BLaER1 treated with 17β-estradiol and CSF1 and Interleukin-3, amounts not matched to agents 10 nM and 100 nM (cell line): ENCODE measurements around the gene ZBTB7C.

Source experiments
- H3K27ac ChIP-seq, 11 experiments: shearing (Covaris generic); formaldehyde crosslinking; 2 replicates each; pipeline ENCODE4 v1.8.1; 2022
- H3K27me3 ChIP-seq, 11 experiments: shearing (Covaris generic); formaldehyde crosslinking; 2 replicates each; pipeline ENCODE4 v1.8.1; 2022
- H3K36me3 ChIP-seq, 11 experiments: shearing (Covaris generic); formaldehyde crosslinking; 2 replicates each; pipeline ENCODE4 v1.8.1; 2022
- H3K4me1 ChIP-seq, 10 experiments: shearing (Covaris generic); formaldehyde crosslinking; 2 replicates each; pipeline ENCODE4 v1.8.1; 2022
- H3K4me2 ChIP-seq, 11 experiments: shearing (Covaris generic); formaldehyde crosslinking; 2 replicates each; pipeline ENCODE4 v1.8.1; 2022
- H3K4me3 ChIP-seq, 10 experiments: shearing (Covaris generic); formaldehyde crosslinking; 2 replicates each; pipeline ENCODE4 v1.8.1; 2022
- H3K9ac ChIP-seq, 11 experiments: shearing (Covaris generic); formaldehyde crosslinking; 2 replicates each; pipeline ENCODE4 v1.8.1; 2022
- H3K9me3 ChIP-seq, 11 experiments: shearing (Covaris generic); formaldehyde crosslinking; replicated peaks in 1 of 11; 2 replicates each; pipeline ENCODE4 v1.8.1; 2022
- H4K20me1 ChIP-seq, 11 experiments: shearing (Covaris generic); formaldehyde crosslinking; 2 replicates each; pipeline ENCODE4 v1.8.1; 2022
- Cebpa-rat ChIP-seq, 11 experiments: shearing (Covaris generic); IDR thresholded peaks; 2 replicates each; pipeline ENCODE4 v1.8.1; 2022

ZBTB7C gene

GRCh38 chr18:48244530-48244929, 164.7 kb downstream of the ZBTB7C start:
- Histone ChIP-seq H3K4me2 (no peak overlapping the region), H3K27me3 (no peaks in the 10 kb centered on the region), H4K20me1 (no peaks in the 10 kb centered on the region), H3K27ac (no peak overlapping the region), H3K9me3 (peaks cover 13 to 27% (median 17%) of the 10 kb centered on the region in 11 experiments), H3K4me1 (peaks cover 0 to under 1% (median 0%) of the 10 kb centered on the region in 10 experiments; a peak in 2 of 20 replicates), H3K9ac (no peak overlapping the region), H3K36me3 (no peaks in the 10 kb centered on the region), H3K4me3 (no peak overlapping the region)
- no peak for TF ChIP-seq Cebpa-rat (IDR thresholded peaks at IDR 0.05)

GRCh38 chr18:48238636-48239035, 170.5 kb downstream of the ZBTB7C start:
- H3K36me3 ChIP-seq, result no peaks in the 10 kb centered on the region
- peaks cover 17 to 27% (median 22%) of the 10 kb centered on the region in 11 experiments for H3K9me3 ChIP-seq
- no peak for TF ChIP-seq Cebpa-rat (IDR thresholded peaks at IDR 0.05)
- no peak overlapping the region for H3K9ac ChIP-seq
- no peak overlapping the region for H3K27ac ChIP-seq
- no peaks in the 10 kb centered on the region for H4K20me1 ChIP-seq
- no peak overlapping the region for H3K4me3 ChIP-seq
- peak overlapping the region in 6 of 11 experiments; percentile 3 to 39 (median 12); a peak in 11 of 22 replicates for H3K4me2 ChIP-seq
- H3K27me3 ChIP-seq, result no peaks in the 10 kb centered on the region
- peaks cover 0 to 13% (median 6%) of the 10 kb centered on the region in 10 experiments; a peak in 8 of 20 replicates for H3K4me1 ChIP-seq

GRCh38 chr18:48238206-48238605, 171.0 kb downstream of the ZBTB7C start:
- no peaks in the 10 kb centered on the region for H3K27me3 ChIP-seq
- H3K4me1 ChIP-seq, result peaks cover 0 to 13% (median 6%) of the 10 kb centered on the region in 10 experiments; a peak in 8 of 20 replicates
- no peak overlapping the region for H3K4me3 ChIP-seq

GRCh38 chr18:48236822-48237221, 172.4 kb downstream of the ZBTB7C start:
- no peaks in the 10 kb centered on the region for H3K27me3 ChIP-seq
- no peak overlapping the region for H3K4me3 ChIP-seq
- H3K9ac ChIP-seq, result no peak overlapping the region
- no peak overlapping the region for H3K4me2 ChIP-seq
- no peaks in the 10 kb centered on the region for H3K36me3 ChIP-seq
- H3K9me3 ChIP-seq, result peaks cover 17 to 27% (median 22%) of the 10 kb centered on the region in 11 experiments
- no peaks in the 10 kb centered on the region for H4K20me1 ChIP-seq
- H3K27ac ChIP-seq, result no peak overlapping the region
- TF ChIP-seq Cebpa-rat (IDR thresholded peaks at IDR 0.05), result no peak
- peaks cover 0 to 13% (median 6%) of the 10 kb centered on the region in 10 experiments; a peak in 8 of 20 replicates for H3K4me1 ChIP-seq

More at GRCh38 chr18:48238206-48238605, 171.0 kb downstream of the ZBTB7C start:
- no peaks in the 10 kb centered on the region for H3K36me3 ChIP-seq
- H3K27ac ChIP-seq, result no peak overlapping the region
- peaks cover 17 to 27% (median 22%) of the 10 kb centered on the region in 11 experiments for H3K9me3 ChIP-seq
- peak overlapping the region in 3 of 11 experiments; percentile 4 to 39 (median 18); a peak in 4 of 22 replicates for H3K4me2 ChIP-seq
- TF ChIP-seq Cebpa-rat (IDR thresholded peaks at IDR 0.05), result no peak
- no peak overlapping the region for H3K9ac ChIP-seq
- no peaks in the 10 kb centered on the region for H4K20me1 ChIP-seq

- Histone ChIP-seq H3K4me2 (peak overlapping the region in 2 of 11 experiments; percentile 19 to 27; a peak in 2 of 22 replicates), H3K4me3 (no peak overlapping the region), H3K9ac (no peak overlapping the region), H3K4me1 (peaks cover 0 to 41% (median 8%) of the 10 kb centered on the region in 10 experiments; a peak in 10 of 20 replicates), H3K9me3 (0 out of 22 replicates have a peak, but pooled peaks cover 0 to 4% (median 0%) of the 10 kb centered on the region in 11 experiments), H4K20me1 (no peaks in the 10 kb centered on the region), H3K27me3 (no peaks in the 10 kb centered on the region), H3K27ac (no peak overlapping the region), H3K36me3 (no peaks in the 10 kb centered on the region)
- TF ChIP-seq Cebpa-rat (IDR thresholded peaks at IDR 0.05), result no peak
Measured at GRCh38 chr18:48230467-48231113, 178.6 kb downstream of the ZBTB7C start.

- Histone ChIP-seq H3K4me2 (no peak overlapping the region), H3K4me3 (no peak overlapping the region), H3K9me3 (0 out of 22 replicates have a peak, but pooled peaks cover 0 to 4% (median 0%) of the 10 kb centered on the region in 11 experiments), H3K4me1 (peaks cover 0 to 51% (median 12%) of the 10 kb centered on the region in 10 experiments; a peak in 10 of 20 replicates), H3K27ac (no peak overlapping the region), H3K36me3 (no peaks in the 10 kb centered on the region), H4K20me1 (no peaks in the 10 kb centered on the region), H3K27me3 (no peaks in the 10 kb centered on the region), H3K9ac (no peak overlapping the region)
- no peak for TF ChIP-seq Cebpa-rat (IDR thresholded peaks at IDR 0.05)
Measured at GRCh38 chr18:48229552-48229981, 179.6 kb downstream of the ZBTB7C start.

GRCh38 chr18:48228841-48229240, 180.3 kb downstream of the ZBTB7C start:
- peak overlapping the region in 4 of 11 experiments; percentile 34 to 84 (median 62); a peak in 7 of 22 replicates for H3K4me2 ChIP-seq
- peaks cover 0 to 58% (median 12%) of the 10 kb centered on the region in 10 experiments; a peak in 10 of 20 replicates for H3K4me1 ChIP-seq
- TF ChIP-seq Cebpa-rat (IDR thresholded peaks at IDR 0.05), result no peak
- no peaks in the 10 kb centered on the region for H3K36me3 ChIP-seq
- H3K4me3 ChIP-seq, result no peak overlapping the region
- 0 out of 22 replicates have a peak, but pooled peaks cover 0 to 4% (median 0%) of the 10 kb centered on the region in 11 experiments for H3K9me3 ChIP-seq
- peak overlapping the region in 2 of 11 experiments; percentile 43 to 81; a peak in 4 of 22 replicates for H3K27ac ChIP-seq
- H3K27me3 ChIP-seq, result no peaks in the 10 kb centered on the region
- H4K20me1 ChIP-seq, result no peaks in the 10 kb centered on the region
- H3K9ac ChIP-seq, result no peak overlapping the region

- Histone ChIP-seq H3K36me3 (no peaks in the 10 kb centered on the region), H3K9ac (no peak overlapping the region), H3K9me3 (0 out of 22 replicates have a peak, but pooled peaks cover 0 to 4% (median 0%) of the 10 kb centered on the region in 11 experiments), H3K27ac (peak overlapping the region in 2 of 11 experiments; percentile 43 to 81; a peak in 4 of 22 replicates), H3K4me3 (no peak overlapping the region), H3K27me3 (no peaks in the 10 kb centered on the region), H3K4me2 (peak overlapping the region in 5 of 11 experiments; percentile 32 to 84 (median 49); a peak in 10 of 22 replicates), H3K4me1 (peaks cover 0 to 63% (median 12%) of the 10 kb centered on the region in 10 experiments; a peak in 10 of 20 replicates), H4K20me1 (no peaks in the 10 kb centered on the region)
- TF ChIP-seq Cebpa-rat (IDR thresholded peaks at IDR 0.05), result peak in 4 of 11 experiments; percentile 16 to 57 (median 33); a peak in 4 of 22 replicates
Measured at GRCh38 chr18:48228301-48228715, 180.9 kb downstream of the ZBTB7C start.

- 0 out of 22 replicates have a peak overlapping the region, but pooled peaks of 1 of the 11 experiments have one; percentile 5 for H3K9ac ChIP-seq
- no peaks in the 10 kb centered on the region for H3K36me3 ChIP-seq
- H3K4me2 ChIP-seq, result peak overlapping the region in 5 of 11 experiments; percentile 34 to 84 (median 49); a peak in 10 of 22 replicates
- peak overlapping the region in 2 of 11 experiments; percentile 78 to 81; a peak in 4 of 22 replicates for H3K27ac ChIP-seq
- no peaks in the 10 kb centered on the region for H3K27me3 ChIP-seq
- H3K9me3 ChIP-seq, result 0 out of 22 replicates have a peak, but pooled peaks cover 0 to 4% (median 0%) of the 10 kb centered on the region in 11 experiments
- H3K4me1 ChIP-seq, result peaks cover 0 to 74% (median 19%) of the 10 kb centered on the region in 10 experiments; a peak in 16 of 20 replicates
- TF ChIP-seq Cebpa-rat (IDR thresholded peaks at IDR 0.05), result no peak
- no peak overlapping the region for H3K4me3 ChIP-seq
- no peaks in the 10 kb centered on the region for H4K20me1 ChIP-seq
Measured at GRCh38 chr18:48227206-48227605, 182.0 kb downstream of the ZBTB7C start.
